HG03378 (cell line): ENCODE data around the gene ZNF620.
"Not testable (repeated sequence)": the region's sequence is repeated elsewhere in the genome, so short reads cannot be mapped to it uniquely, and the experiment has no call there.

Experiments used
- ATAC-seq: cut with Tn5 transposase; IDR thresholded peaks from one replicate; pipeline ENCODE4 v1.9.1; 2021; ENCODE audit warnings: mild to moderate bottlenecking, moderate library complexity; ENCODE audit not compliant: unreplicated experiment

ZNF620 gene

GRCh38 chr3:40505599-40506462 is at the start of gene ZNF620:
ZNF620 (plus strand) TSS chr3:40506039; CDS start chr3:40506353, 314 bp downstream.
- ATAC-seq = peak; percentile 58

- ATAC-seq = no peak
Measured at GRCh38 chr3:40456279-40456939, 49.4 kb upstream of the ZNF620 start.

GRCh38 chr3:40456940-40457823 is 48.7 kb upstream of the ZNF620 start, which contains the start of gene RPL14:
RPL14 (plus strand) TSS chr3:40457339; CDS start chr3:40457472, 133 bp downstream.
- peak; percentile 55 for ATAC-seq

GRCh38 chr3:40458473-40458872 is 47.4 kb upstream of the ZNF620 start:
- ATAC-seq = no peak

DNA sequence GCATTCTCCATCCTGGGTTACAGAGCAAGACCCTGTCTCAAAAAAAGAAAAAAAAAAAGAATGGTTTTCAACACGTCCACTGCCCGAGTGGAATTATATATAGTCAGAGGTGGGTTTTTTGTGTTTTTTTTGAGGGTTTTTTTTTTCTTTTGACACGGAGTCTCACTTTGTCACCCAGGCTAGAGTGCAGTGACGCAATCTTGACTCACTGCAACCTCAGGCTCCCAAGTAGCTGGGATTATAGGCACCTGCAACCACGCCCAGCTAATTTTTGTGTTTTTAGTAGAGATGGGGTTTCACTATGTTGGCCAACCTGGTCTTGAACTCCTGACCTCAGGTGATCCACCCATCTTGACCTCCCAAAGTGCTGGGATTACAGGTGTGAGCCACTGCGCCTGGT is 45.4 kb upstream of the ZNF620 start:
- not testable (repeated sequence) for ATAC-seq

DNA sequence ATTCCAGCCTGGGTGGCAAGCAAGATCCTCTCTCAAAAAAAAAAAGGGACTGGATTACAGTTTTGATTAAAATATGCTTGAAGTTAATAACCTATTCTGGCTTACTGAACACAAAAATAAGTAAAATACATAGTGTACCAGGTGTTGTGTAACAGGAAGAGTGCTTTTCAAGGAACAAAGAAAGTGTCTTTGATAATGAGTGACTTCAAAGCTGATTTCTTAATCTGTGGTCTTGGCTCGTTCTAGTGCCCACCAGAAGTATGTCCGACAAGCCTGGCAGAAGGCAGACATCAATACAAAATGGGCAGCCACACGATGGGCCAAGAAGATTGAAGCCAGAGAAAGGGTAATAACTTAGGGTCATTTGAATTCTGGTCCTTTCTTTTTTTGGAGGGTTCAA is 44.7 kb upstream of the ZNF620 start:
- ATAC-seq = no peak

DNA sequence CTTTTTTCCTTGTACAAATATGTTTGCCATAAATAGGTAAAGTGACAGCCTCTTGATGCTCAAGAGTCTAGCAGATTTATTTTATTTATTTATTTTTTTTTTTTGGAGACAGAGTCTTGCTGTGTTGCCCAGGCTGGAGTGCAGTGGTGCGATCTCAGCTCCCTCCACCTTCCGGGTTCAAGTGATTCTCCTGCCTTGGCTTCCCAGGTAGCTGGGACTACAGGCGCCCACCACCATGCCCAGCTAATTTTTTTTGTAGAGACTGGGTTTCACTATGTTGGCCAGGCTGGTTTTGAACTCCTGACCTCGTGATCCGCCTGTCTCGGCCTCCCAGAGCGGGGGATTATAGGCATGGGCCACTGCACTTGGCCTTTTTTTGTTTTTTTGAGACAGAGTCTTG is 43.0 kb upstream of the ZNF620 start:
- not testable (repeated sequence) for ATAC-seq

DNA sequence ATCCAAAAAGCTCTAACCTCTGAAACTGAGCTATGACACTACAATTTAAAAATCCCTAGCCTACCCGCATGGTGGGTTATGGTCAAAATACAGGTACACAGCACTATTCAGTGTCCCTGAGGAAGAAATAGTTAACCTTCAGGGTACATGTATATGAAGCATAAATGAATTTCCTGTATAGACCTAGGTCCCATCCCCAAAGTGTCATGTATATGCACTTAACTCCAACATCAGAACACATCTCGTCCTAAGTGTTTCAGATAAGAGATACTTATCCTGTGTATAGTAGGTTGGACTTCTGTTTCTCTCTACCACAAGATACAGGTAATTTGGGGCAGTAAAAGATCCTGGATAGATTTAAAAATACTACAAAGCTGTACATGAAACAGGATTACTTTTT is 42.3 kb upstream of the ZNF620 start:
- ATAC-seq = no peak

DNA sequence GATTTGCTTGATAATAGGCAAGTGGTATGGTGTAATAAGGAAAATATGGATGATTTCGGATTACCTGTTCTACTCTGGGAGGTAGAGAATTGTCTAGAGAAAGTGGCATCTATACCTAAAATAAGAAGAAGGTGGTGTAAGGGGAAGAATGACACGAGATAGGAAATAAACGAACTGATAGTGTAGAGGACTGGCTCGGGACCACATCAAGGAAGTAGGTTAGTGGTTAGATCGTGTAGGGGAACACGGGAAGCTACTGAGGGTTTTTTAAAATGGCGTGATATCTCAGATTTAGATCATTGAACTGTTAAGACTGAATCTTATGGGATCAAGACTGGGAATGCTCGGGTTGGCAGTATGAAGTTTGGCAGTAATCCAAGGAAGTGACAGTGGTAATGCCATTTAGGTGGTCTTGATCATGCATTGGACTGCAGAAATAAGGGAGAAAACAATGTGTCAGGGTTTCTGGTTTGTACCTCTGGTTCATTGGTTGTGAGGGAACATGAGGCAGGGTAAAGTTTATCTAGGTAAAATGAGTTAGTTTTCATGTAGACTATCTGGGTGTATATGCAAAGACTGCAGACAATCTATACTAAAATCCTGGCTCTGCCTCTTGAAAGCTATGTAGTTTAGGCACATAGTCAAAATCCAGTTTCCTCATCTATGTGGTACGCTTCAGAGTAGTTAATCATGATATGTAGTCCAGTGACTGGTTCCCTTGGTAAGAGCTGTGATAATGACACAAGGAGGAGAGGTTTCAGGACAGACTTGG is 41.3 kb upstream of the ZNF620 start:
- no peak for ATAC-seq

- no peak for ATAC-seq
Measured at GRCh38 chr3:40465111-40465407, 40.8 kb upstream of the ZNF620 start.

DNA sequence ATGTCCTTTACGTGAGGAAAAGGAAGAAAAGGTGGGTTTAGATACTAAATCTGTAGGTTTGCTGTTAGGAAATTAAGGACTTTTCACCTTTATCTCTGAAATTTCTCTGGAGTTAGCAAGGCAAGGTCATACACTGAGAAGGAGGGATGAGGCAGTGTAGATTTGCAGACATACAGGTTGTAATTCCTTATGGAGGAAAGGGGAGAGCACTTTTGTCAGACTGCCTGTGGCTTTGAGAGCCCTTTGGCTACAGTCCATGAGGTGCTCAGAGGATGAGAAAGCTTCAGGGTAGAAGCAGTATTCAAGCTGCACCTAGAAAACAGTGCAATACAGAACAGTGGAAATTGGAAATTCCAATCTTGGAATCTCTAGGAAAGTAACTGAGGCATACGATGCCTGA is 40.4 kb upstream of the ZNF620 start:
- ATAC-seq = no peak

- ATAC-seq = no peak
Measured at GRCh38 chr3:40468018-40468417, 37.8 kb upstream of the ZNF620 start.

DNA sequence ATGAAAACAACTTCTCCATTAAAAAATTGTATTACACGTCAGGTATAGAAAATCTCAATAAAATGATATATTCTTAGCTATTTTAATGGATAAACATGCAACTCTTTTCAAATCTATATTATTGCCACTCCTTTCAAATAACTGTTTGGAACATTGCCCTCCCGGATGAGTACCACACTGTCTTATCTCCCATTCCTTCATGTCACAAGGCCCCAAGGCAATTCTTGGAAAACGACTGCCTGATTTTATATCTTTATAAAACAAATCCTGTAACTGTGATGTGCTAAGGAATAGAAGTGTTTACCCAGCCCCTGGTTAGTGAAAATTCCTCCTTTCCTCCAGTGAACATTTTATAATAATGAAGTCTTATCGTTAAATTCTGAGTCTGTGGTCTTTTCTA is 35.1 kb upstream of the ZNF620 start:
- ATAC-seq = no peak

DNA sequence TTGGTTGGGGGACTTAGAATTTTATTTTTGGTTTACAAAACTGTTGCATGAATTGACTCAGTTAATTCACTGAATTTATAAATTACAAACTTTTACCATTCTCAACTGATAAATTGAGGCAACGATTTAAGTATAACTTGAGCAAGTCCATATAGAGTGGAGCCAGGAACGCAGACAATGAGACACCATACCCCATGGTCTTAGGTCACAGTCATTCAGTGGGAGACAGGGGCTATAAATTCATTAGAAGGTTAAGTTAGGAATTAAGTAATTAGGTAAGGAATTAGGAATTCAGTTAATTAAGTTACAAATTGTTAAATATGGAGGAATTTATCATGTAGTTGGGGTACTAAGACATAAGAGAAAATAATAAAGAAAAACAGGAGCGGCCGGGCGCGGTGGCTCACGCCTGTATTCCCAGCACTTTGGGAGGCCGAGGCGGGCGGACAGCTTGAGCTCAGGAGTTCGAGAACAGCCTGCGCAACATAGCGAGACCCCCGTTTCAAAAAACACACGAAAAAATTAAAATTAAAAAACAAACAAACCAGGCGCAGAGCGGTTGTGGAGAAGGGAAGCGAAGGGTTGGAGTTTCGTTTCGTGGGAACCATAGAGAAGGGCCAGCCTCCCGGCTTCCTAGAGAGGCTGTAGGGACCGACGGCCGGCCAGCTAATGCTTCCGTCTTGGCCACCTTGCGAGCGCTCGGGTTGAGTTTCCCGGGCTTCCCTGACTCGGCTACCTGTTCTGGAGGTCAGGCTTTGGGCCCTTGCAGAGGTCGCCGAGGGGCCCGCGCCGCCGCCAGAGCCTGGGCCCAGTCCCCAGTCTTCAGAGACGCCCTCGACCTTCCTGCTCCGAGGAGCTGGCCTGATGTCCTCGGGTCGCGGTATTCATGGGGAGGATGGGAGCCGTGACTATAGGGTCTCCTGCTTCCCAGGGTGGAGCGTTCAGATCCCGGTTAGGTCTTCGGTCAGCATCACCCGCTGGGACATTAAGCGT is 29.1 kb upstream of the ZNF620 start, which contains the start of gene ZNF619:
Gene ZNF619, plus strand, starts transcription at position 645 of the 993 bp plus-strand sequence. CDS start 858 bp downstream, outside the sequence.
- peak; percentile 73 for ATAC-seq

DNA sequence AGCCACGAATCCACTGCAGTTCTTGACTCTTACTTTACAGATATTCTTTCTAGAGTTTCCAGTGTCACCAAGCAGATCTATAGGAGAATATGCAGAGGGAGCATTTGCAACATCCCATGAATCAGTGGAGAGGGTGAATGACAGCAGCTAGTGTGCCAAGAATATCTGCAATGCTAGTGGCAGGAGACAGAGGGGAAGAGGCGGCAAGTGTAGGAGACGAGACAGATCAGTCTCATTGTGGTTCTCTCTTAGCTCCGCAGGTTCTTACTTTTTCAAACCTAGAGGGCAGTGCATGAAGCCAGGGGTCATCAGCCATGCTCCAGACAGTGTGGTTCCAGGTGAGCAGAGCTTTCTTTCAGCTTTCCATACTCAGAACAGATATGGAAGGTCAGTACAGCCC is 28.2 kb upstream of the ZNF620 start:
- ATAC-seq = no peak

DNA sequence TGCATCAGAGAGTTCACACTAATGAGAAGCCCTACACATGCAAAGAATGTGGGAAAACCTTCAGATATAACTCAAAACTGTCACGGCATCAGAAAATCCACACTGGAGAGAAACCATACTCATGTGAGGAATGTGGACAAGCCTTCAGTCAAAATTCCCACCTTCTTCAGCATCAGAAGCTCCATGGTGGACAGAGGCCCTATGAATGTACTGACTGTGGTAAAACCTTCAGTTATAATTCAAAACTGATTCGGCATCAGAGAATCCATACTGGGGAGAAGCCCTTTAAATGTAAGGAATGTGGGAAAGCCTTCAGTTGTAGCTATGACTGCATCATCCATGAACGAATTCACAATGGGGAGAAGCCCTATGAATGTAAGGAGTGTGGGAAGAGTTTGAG is 18.7 kb upstream of the ZNF620 start:
- no peak for ATAC-seq

- no peak for ATAC-seq
Measured at GRCh38 chr3:40490916-40491315, 14.9 kb upstream of the ZNF620 start.

DNA sequence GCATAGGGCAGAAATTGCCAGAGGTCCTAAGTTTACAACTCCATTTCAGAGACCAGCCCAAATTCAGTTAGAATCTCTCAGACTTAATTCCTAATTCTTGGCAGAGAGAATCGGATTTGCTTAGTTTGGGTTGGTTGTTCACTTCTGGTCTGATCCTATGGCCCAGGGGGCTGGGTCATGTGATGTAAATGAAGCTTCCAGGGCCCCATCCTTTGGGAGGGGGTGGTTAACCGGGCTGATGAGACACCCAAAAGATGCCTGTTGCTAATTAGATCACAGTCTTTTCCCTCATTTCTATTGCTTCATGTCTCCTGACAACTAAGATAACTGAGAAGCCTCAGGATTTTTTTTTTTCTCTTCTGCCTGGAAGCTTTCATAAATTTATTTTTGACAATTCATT is 11.1 kb upstream of the ZNF620 start:
- ATAC-seq = no peak

GRCh38 chr3:40497288-40497687 is 8.6 kb upstream of the ZNF620 start:
- no peak for ATAC-seq
